Caco-2 (cell line): ENCODE results near the gene PMF1. TPM values are rescaled to one million over a fixed set of nuclear protein-coding genes. Genes with fewer than 3 reads are reported as not detected.
"Not testable (repeated sequence)": the region's sequence is repeated elsewhere in the genome, so short reads cannot be mapped to it uniquely, and the experiment has no call there.

Experiments used
- BruUV-seq: library from RNA; stranded (reverse); fragments of 400-500 nt; replicated peaks from 2 replicates; lab custom pipeline; 2021; lab: Mats Ljungman, UMichigan
- CTCF ChIA-PET: fragments of 300-600 bp; sonication (Branson Sonifier 250); formaldehyde crosslinking; loops from one replicate; lab custom pipeline; 2022; ENCODE audit warnings: antibody characterized with exemption; lab: Charles Lee
- POLR2A ChIA-PET: fragments of 300-600 bp; sonication (Branson Sonifier 250); formaldehyde crosslinking; loops from one replicate; lab custom pipeline; 2022; ENCODE audit warnings: antibody characterized with exemption; lab: Charles Lee
- DNase-seq, 2 experiments: peaks; one replicate each; pipeline versions ENCODE4 v3.0.0 to v3.0.0-alpha.2; 2020 to 2022
- H3K27me3 ChIP-seq: replicated peaks from 2 replicates; pipeline ENCODE4 v1.6.0; 2011; ENCODE audit warnings: low read length; ENCODE audit not compliant: control insufficient read depth, insufficient read depth
- H3K36me3 ChIP-seq: 2 replicates; pipeline ENCODE4 v1.5.1; 2011; ENCODE audit warnings: low read length; ENCODE audit not compliant: control insufficient read depth, insufficient read depth
- H3K4me1 ChIP-seq: fragments of 250-450 bp; sonication (Bioruptor Pico); 2 replicates; pipeline ENCODE4 v1.5.1; 2020; ENCODE audit warnings: mild to moderate bottlenecking
- H3K4me3 ChIP-seq: 2 replicates; pipeline ENCODE4 v1.5.1; 2011; ENCODE audit warnings: low read depth, mild to moderate bottlenecking, control low read depth, low read length
- H3K9me3 ChIP-seq: fragments of 250-450 bp; sonication (Bioruptor Pico); 2 replicates; pipeline ENCODE4 v1.5.1; 2020; ENCODE audit warnings: mild to moderate bottlenecking, moderate library complexity
- H3K27ac Mint-ChIP-seq: one replicate; pipeline ENCODE4 v1.8.0; 2022; ENCODE audit warnings: mixed read lengths; ENCODE audit not compliant: unreplicated experiment
- H3K27me3 Mint-ChIP-seq: one replicate; pipeline ENCODE4 v1.8.0; 2022; ENCODE audit warnings: mixed read lengths; ENCODE audit not compliant: insufficient read depth, unreplicated experiment
- H3K36me3 Mint-ChIP-seq: one replicate; pipeline ENCODE4 v1.8.0; 2022; ENCODE audit warnings: mild to moderate bottlenecking, mixed read lengths; ENCODE audit not compliant: insufficient read depth, unreplicated experiment
- H3K4me1 Mint-ChIP-seq: one replicate; pipeline ENCODE4 v1.8.0; 2022; ENCODE audit warnings: low read depth, mixed read lengths; ENCODE audit not compliant: unreplicated experiment
- H3K4me3 Mint-ChIP-seq: one replicate; pipeline ENCODE4 v1.8.0; 2022; ENCODE audit warnings: mild to moderate bottlenecking, moderate library complexity, mixed read lengths; ENCODE audit not compliant: unreplicated experiment
- H3K9me3 Mint-ChIP-seq: one replicate; pipeline ENCODE4 v1.8.0; 2022; ENCODE audit warnings: mixed read lengths; ENCODE audit not compliant: unreplicated experiment
- CTCF ChIP-seq, 2 experiments: fragments of 200-600 bp in 1 of 2; IDR thresholded peaks; 1 replicate in 1 of 2; 2 replicates in 1 of 2; pipeline versions ENCODE4 v1.5.1 to v1.8.0; 2011 to 2022; ENCODE audit warnings: antibody characterized with exemption in 1 of 2, control low read depth in 1 of 2, inconsistent platforms in 1 of 2, low read depth in 1 of 2, low read length in 1 of 2, mild to moderate bottlenecking in 1 of 2, moderate library complexity in 1 of 2; ENCODE audit not compliant: insufficient read depth in 1 of 2, severe bottlenecking in 1 of 2, unreplicated experiment in 1 of 2
- intact Hi-C: fragments of 100-400 bp; cut with micrococcal nuclease; formaldehyde crosslinking; loops from one replicate; pipeline ENCODE4 v1.10.0; 2022; ENCODE audit not compliant: unreplicated experiment
- total RNA-seq: library from RNA; stranded (reverse); gene quantifications from 2 replicates; pipeline ENCODE4 v1.2.3, GENCODE V29; 2022

PMF1 gene
- total RNA-seq, 1 experiment from 2014 or later = 90.2 TPM

GRCh38 chr1:156213644-156213966 lies 798 bp downstream of the PMF1 start:
- Mint-ChIP-seq H3K36me3 (peaks cover 36% of the 10 kb centered on the region), H3K4me1 (peaks cover 22% of the 10 kb centered on the region), H3K27me3 (no peaks in the 10 kb centered on the region), H3K9me3 (no peaks in the 10 kb centered on the region), H3K27ac (peak overlapping the region; percentile 98), H3K4me3 (peak overlapping the region; percentile 96)
- no TSS peak for BruUV-seq
- Histone ChIP-seq H3K9me3 (no peaks in the 10 kb centered on the region), H3K4me1 (peaks cover 12% of the 10 kb centered on the region), H3K27me3 (no peaks in the 10 kb centered on the region), H3K4me3 (peak overlapping the region; percentile 90), H3K36me3 (peaks cover 1% of the 10 kb centered on the region)
- DNase-seq = no peak
- intact Hi-C loops = loop anchor here (2.0 to 5.0 kb wide), 3 partner anchors 21 to 66 kb away; no protein-coding TSS in a partner anchor
- ChIA-PET CTCF (interaction anchor here (0.7 to 2.5 kb wide), 8 partner anchors 11 to 85 kb away, joined by 3 to 37 read pairs (median 6); partner anchors contain the start of gene SLC25A44), POLR2A (interaction anchor here (0.6 to 2.4 kb wide), 12 partner anchors 12 to 905 kb away, joined by 3 to 26 read pairs (median 4); partner anchors contain the start of genes FDPS, SLC25A44, SMG5 and TMEM79)
- TF ChIP-seq CTCF (IDR thresholded peaks at IDR 0.05; ENCODE audit: insufficient read depth in 1 of 2, low read depth in 1 of 2, low read length in 1 of 2, severe bottlenecking in 1 of 2, unreplicated experiment in 1 of 2) = no peak

DNA sequence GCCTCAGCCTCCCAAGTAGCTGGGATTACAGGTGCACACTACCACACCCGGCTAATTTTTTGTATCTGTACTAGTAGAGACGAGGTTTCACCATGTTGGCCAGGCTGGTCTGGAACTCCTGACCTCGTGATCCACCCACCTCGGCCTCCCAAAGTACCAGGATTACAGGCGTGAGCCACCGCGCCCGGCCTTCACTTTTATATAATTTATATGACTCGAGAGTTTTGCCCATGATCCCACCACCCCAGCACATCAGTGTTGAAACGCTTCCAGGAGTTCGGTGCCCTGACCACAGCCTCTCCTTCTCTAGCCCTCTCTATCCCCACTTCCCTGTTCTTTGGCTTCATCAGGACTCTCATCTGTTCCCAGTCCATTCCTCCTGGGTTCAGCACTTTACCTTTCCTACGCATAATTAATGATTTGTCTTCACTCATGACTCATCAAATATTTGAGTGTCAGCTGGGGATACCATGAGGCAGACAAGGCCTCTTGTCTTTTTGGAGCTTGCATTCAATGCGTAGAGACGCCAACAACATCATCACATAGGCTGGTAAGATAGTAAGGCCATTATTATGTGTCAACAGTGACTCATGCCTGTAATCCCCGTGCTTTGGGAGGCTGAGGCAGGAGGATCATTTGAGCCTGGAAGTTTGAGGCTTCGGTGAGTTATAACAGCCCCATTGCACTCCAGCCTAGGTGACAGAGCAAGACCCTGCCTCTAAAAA lies 1.4 kb downstream of the PMF1 start:
- peaks cover 12% of the 10 kb centered on the region for H3K4me1 ChIP-seq
- TF ChIP-seq CTCF (IDR thresholded peaks at IDR 0.05; ENCODE audit: insufficient read depth in 1 of 2, low read depth in 1 of 2, low read length in 1 of 2, severe bottlenecking in 1 of 2, unreplicated experiment in 1 of 2) = no peak
- Mint-ChIP-seq H3K36me3 (peaks cover 31% of the 10 kb centered on the region), H3K4me3 (peak overlapping the region; percentile 96), H3K9me3 (no peaks in the 10 kb centered on the region), H3K27me3 (no peaks in the 10 kb centered on the region), H3K27ac (peak overlapping the region; percentile 98), H3K4me1 (peaks cover 16% of the 10 kb centered on the region)
- H3K4me3 ChIP-seq = peak overlapping the region; percentile 90
- H3K9me3 ChIP-seq = no peaks in the 10 kb centered on the region
- intact Hi-C loops = loop anchor here (5.0 kb wide), 1 partner anchor 67 kb away; no protein-coding TSS in a partner anchor
- no peak for DNase-seq
- CTCF ChIA-PET = interaction anchor here (0.7 to 2.5 kb wide), 2 partner anchors 11 to 53 kb away, joined by 3 to 37 read pairs; no protein-coding TSS in a partner anchor
- H3K36me3 ChIP-seq = peaks cover 1% of the 10 kb centered on the region
- no peaks in the 10 kb centered on the region for H3K27me3 ChIP-seq
- BruUV-seq = no TSS peak
- POLR2A ChIA-PET = interaction anchor here (1.0 to 2.4 kb wide), 2 partner anchors 11 to 20 kb away, joined by 3 to 24 read pairs; partner anchors contain the start of gene SLC25A44

- H3K4me3 ChIP-seq, H3K27me3 Mint-ChIP-seq, H3K4me3 Mint-ChIP-seq, H3K36me3 ChIP-seq, POLR2A ChIA-PET, intact Hi-C loops, H3K27me3 ChIP-seq, CTCF ChIA-PET, DNase-seq, H3K27ac Mint-ChIP-seq, BruUV-seq, H3K9me3 Mint-ChIP-seq, H3K9me3 ChIP-seq: not testable (repeated sequence)
- Mint-ChIP-seq H3K36me3 (peaks cover 36% of the 10 kb centered on the region), H3K4me1 (peaks cover 22% of the 10 kb centered on the region)
- H3K4me1 ChIP-seq = peaks cover 12% of the 10 kb centered on the region
Observed at GRCh38 chr1:156216361-156217086, 3.7 kb downstream of the PMF1 start.
